RCC 7860 (cell line): ENCODE measurements around the gene ADAM17.
"Not testable (repeated sequence)": the region's sequence is repeated elsewhere in the genome, so short reads cannot be mapped to it uniquely, and the experiment has no call there.

Experiments
- DNase-seq: peaks from one replicate; pipeline ENCODE4 v3.0.0-alpha.2; 2015; ENCODE audit warnings: low spot score
- FAIRE-seq: peaks from 2 replicates; lab custom pipeline; 2012; peaks lifted over from hg19 to GRCh38; lab: Jason Lieb, UNC

The ADAM17 gene

DNA sequence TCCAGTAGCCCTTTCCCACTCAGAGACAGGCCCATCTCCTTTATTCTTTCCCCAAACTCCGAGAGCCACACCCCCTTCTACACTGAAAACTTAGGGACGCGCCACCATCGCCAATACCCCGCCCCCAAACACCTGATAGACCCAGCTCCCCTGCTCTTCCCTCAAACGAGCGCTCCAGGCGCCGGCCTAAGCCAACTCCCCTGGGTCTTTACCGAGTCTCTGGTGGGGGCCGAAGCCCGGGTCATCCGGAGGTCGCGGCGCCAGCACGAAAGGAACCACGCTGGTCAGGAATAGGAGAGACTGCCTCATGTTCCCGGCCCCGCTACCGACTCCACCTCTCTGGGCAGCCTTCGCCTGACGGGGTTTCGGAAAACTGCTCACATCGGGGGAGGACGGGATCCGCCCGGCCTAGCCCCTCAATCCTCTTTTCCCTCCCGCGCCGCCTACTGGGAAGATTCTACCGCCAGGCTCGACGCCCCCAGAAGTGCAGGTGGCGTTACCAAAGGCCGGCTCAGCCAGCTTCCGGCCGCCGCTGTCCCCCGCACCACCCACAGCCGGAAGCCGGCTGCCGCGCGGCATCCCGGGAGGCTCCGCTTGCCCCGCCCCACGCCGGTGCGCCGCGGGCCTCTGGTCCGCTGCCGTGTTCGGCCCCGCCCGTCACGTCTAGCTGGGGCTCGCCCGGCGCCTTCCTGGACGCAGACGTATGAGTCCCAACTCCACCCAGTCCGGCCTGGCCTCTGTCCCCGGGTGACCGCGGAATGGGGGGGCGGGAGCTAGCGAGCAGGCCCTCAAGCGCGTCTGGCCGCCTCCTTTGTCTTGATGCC, at the start of gene ADAM17:
ADAM17 (minus strand) TSS at position 534 of the 824 bp plus-strand sequence; CDS start at position 309, 225 bp downstream.
- DNase-seq (peak; percentile 92), FAIRE-seq (no peak)

DNA sequence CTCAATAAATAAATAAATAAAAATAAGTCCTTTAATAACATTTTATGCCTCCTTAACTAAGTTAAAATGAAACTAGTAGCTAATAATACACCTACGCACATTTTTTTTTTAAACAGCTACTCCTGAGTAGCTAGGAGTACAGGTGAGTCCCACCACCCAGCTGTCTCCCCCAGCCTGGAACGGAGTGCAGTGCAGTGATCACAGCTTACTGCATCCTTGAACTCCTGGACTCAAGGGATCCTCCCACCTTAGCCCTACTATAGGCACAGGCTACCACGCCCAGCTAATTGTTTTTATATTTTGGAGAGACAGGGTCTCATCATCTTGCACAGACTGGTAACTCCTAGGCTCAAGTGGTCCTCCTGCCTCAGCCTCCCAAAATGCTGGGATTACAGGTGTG, 46.8 kb upstream of the ADAM17 start:
- no peak for FAIRE-seq
- DNase-seq, result no peak

- DNase-seq, result no peak
- no peak for FAIRE-seq
Measured at GRCh38 chr2:9601397-9601796, 45.8 kb upstream of the ADAM17 start.

DNA sequence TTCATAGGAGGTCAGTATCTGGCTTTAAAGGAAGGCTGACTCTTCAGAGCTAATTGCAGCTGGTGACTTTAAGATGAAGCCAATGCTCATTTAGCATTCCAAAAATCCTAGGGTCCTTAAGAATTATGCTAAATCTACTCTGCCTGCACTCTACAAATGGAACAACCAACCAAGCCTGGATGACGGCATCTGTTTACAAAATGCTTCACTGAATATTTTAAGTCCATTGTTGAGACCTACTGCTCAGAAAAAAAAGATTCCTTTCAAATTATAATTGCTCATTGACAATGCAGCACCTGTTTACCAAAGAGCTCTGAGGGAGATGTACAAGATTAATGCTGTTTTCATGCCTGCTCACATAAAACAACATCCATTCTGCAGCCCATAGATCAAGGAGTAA, 43.8 kb upstream of the ADAM17 start:
- FAIRE-seq (no peak), DNase-seq (no peak)

- DNase-seq (no peak), FAIRE-seq (no peak)
Measured at GRCh38 chr2:9596621-9597311, 41.1 kb upstream of the ADAM17 start.

GRCh38 chr2:9595746-9596145, 40.1 kb upstream of the ADAM17 start:
- no peak for FAIRE-seq
- no peak for DNase-seq

GRCh38 chr2:9595256-9595655, 39.6 kb upstream of the ADAM17 start:
- DNase-seq, result peak; percentile 25
- not testable (repeated sequence) for FAIRE-seq

DNA sequence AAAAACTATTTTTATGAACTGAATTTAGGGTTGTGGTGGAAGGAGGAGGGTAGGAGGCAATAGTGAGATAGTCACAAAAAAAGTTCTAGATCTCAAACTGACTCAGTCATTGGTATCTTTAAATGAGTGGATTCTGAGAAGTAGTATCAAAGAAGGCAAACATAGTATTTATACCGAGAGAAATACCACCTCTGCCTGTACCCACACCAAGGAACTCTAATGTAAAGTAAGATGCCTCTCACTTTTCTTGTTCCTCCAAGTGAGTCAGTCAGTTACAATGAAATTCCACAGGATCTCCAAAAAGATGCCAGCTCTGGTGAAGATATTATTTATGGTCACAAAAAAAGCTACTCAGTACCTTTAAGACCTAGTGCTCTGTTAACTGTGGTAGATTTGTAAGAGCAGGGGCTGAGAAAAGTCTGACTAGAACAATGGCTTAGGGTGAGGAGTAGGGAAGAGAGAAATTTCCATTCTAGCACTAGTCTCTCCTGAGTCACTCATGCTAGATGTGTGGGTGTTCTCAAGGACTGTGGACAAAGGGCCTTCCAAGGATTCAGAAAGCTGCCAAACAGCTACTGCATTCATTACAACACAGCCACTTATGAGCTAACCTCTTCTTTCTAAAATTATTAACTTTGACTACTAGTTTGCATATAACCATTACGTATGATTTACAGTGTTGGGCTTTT, 38.9 kb upstream of the ADAM17 start:
- peak; percentile 91 for FAIRE-seq
- peak; percentile 81 for DNase-seq

GRCh38 chr2:9593925-9594324, 38.3 kb upstream of the ADAM17 start:
- FAIRE-seq (no peak), DNase-seq (no peak)

DNA sequence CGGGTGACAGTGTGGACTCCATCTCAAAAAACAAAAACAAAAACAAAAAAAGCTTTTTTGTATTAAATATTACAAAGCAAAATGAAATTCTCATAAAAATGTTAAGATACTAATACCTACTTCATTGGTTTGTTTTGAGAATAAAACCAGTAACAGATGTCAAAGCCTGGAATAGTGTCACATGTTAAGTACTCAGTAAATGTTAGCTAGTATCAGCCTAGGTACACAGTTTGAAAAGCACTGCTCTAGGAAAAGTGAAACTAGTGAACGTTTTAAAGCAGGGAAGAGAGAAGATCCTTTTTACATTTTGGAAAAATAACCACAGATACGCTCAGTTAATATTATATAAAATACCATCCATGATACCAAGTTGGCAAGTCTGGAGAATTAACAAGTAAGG, 37.1 kb upstream of the ADAM17 start:
- FAIRE-seq (no peak), DNase-seq (no peak)

DNA sequence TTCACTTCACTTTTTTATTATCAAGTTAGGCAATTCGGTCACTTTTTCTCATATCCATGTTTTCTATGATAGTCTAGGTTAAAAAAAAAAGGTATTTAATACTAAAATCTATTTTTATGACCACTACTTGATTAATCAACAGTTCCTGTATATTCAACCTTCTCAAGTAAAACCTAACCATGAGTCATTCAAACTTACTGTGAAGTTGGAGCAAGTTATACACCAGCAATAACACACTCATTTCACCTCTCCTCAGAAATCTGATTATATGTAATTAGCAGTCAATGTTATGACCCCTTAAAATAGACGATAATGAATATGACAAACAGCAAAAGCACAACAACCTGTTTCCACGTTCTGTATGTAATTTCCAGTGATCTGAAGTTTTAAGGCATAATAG, 35.0 kb upstream of the ADAM17 start:
- peak; percentile 59 for FAIRE-seq
- no peak for DNase-seq

DNA sequence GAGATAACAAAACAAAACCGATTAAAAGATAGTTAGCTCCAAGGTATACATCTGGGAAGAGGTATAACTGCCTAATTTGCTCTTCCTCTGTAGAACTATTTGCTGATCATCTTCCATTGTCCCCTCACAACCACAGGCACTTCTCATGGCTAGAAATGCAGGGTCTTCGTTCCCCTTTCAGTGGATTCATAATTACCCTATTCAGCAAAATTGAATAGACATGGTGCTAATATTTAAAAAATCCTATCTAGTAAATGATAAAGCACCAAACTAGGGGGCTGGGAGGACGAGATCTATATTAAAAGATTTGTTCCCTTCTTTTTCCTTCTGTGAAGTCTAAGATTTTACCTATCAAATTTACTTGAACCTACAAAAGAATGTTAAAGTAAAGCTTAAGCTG, 30.8 kb upstream of the ADAM17 start:
- no peak for FAIRE-seq
- no peak for DNase-seq

DNA sequence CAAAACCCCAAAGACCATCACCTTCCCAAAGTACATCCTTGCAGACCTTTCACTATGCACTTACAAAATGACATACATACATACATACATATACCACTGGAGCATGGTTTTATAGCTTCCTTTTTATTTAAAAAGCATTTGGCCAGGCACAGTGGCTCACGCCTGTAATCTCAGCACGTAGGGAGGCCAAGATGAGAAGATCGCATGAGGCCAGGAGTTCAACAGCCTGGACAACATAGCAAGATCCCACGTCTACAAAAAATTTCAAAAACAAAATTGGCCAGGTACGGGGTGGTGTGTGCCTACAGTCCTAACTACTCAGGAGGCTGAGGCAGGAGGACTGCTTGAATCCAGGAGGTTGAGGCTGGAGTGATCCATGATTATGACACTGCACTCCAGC, 29.9 kb upstream of the ADAM17 start:
- DNase-seq, result no peak
- no peak for FAIRE-seq

DNA sequence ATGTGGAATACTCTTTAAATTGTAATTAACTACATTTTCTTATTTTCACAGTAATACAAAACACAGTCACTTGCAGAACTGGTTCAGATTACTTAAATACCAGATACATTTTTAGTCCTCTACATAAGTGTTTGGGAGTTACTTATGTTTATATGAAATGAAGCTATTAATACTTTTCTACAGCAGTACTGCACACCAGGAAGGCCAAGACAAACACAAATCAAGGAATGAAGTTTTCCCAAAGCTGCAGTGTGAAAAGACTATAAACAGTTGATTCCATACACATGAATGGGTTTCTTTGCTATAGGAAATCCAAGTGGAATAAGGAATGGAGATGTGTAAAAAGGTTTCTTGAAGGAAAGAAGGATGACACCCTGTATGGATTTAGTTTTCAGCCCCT, 29.3 kb upstream of the ADAM17 start:
- not testable (repeated sequence) for FAIRE-seq, DNase-seq

- FAIRE-seq (no peak), DNase-seq (no peak)
Measured at GRCh38 chr2:9582624-9583023, 27.0 kb upstream of the ADAM17 start.

DNA sequence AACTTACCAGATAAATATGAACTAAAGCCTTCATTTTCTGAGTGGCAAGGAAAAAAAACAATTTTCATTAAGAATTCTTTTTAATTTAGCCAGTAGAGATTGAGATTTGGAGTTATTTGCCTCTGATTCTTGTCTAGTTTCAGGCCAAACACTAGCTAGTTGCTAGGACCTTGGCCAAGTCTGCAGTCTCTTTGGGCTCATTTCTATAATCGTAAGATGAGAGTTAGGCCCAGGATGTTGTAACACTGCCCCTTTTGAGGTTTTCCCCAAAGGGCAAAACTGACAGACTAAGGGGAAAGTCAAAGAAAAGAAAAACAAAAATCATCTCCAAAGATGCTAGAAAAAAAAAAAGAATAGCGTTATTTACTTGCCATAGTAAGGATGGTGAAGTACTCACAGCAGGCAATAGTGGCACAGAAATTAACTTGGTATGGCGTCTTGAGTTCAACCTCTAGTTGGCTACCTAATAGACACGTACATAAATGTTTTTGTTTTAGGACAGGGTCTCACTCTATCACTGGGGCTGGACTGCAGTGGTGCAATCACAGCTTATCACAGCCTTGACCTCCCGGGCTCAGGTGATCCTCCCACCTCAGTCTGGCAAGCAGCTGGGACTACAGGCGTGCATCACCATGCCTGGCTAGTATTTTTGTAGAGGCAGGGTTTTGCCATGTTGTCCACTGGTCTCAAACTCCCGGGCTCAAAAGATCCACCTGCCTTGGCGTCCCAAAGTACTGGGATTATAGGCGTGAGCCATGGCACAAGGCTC, 23.0 kb upstream of the ADAM17 start:
- DNase-seq (no peak), FAIRE-seq (no peak)

GRCh38 chr2:9574331-9574730, 18.7 kb upstream of the ADAM17 start:
- FAIRE-seq, result no peak
- DNase-seq, result no peak

DNA sequence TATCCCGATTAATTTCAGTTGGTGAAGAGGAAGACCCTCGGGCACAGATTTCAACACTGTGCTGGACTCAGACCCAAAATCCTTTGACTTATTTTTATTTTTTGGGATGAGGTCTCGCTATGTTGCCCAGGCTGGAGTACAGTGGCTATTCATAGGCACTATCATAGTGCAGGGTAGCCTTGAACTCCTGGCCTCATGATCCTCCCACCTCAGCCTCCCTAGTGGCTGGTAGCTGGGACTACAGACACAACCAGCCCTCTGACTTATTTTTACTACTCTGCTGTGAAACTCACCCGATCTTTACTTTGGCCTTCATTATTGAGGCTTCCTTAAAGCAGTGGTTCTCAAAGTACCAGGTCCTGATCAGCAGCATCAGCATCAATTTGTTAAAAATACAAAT, 18.2 kb upstream of the ADAM17 start:
- DNase-seq, result no peak
- no peak for FAIRE-seq

DNA sequence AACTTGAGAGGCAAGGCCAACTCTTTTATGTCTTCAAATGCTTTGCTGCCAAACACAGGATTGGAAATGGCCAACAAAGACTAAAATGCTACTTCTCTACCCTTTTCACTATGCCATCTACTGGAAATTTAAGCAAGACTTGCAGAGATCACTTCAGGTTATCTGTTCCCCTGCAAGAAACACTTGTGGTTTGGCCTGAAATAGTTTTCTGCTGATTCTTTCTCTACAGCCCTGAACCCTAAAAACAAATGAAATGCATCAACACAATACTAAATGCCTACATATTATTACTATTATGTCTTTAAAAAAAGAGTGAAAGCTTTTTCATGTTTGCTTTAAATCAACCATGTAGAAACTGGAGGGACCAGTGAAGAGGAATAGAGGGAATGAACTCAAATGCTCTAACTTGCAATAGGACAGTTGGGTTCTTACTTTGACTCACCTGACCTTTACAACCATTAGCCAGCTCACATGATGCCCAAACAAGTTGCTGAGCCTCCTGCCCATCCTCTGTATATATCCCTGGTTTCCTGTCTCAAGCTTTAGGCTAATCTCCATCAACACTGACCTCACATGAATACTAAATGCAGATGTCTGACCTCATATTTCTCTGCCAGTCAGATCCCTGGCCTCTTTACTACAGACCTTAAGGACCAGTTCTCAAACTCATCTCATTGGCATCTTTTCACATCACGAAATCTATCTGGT, 17.5 kb upstream of the ADAM17 start:
- peak; percentile 31 for DNase-seq
- no peak for FAIRE-seq
